22Rv1 (cell line): ENCODE data around the gene PRKCE.

Experiments
- H3K27ac ChIP-seq: fragments of 450-650 bp; 2 replicates; pipeline ENCODE4 v1.5.1; 2017
- CTCF ChIP-seq: fragments of 450-650 bp; IDR thresholded peaks from 2 replicates; pipeline ENCODE4 v1.5.1; 2017; ENCODE audit warnings: mild to moderate bottlenecking
- ZFX ChIP-seq: fragments of 450-650 bp; IDR thresholded peaks from 2 replicates; pipeline ENCODE4 v1.6.1; 2017; ENCODE audit warnings: antibody characterized with exemption, borderline replicate concordance

Gene PRKCE

GRCh38 chr2:45698554-45698953 is 47.1 kb downstream of the PRKCE start:
- TF ChIP-seq CTCF, result no peak
- no peak for TF ChIP-seq ZFX
- H3K27ac ChIP-seq, result no peak overlapping the region

- TF ChIP-seq CTCF (no peak), ZFX (no peak)
- no peak overlapping the region for H3K27ac ChIP-seq
These were observed 47.7 kb downstream of the PRKCE start for GRCh38 chr2:45699032-45699658.

- TF ChIP-seq CTCF (no peak), ZFX (no peak)
- no peak overlapping the region for H3K27ac ChIP-seq
These were observed 49.0 kb downstream of the PRKCE start for GRCh38 chr2:45700407-45701013.

- no peak for TF ChIP-seq ZFX
- no peak for TF ChIP-seq CTCF
- H3K27ac ChIP-seq, result no peak overlapping the region
These were observed 53.8 kb downstream of the PRKCE start for GRCh38 chr2:45705233-45705632.

- TF ChIP-seq CTCF (no peak), ZFX (no peak)
- no peak overlapping the region for H3K27ac ChIP-seq
These were observed 54.6 kb downstream of the PRKCE start for GRCh38 chr2:45706033-45706432.

- TF ChIP-seq ZFX, result no peak
- no peak for TF ChIP-seq CTCF
- no peak overlapping the region for H3K27ac ChIP-seq
These were observed 55.5 kb downstream of the PRKCE start for GRCh38 chr2:45707006-45707405.

GRCh38 chr2:45707661-45708060 is 56.2 kb downstream of the PRKCE start:
- TF ChIP-seq ZFX (no peak), CTCF (no peak)

More at GRCh38 chr2:45707661-45708060, 56.2 kb downstream of the PRKCE start:
- no peak overlapping the region for H3K27ac ChIP-seq
